B cell (primary cell): Measurements from ENCODE around the gene IL4R. TPM values are rescaled to one million over a fixed set of nuclear protein-coding genes. Genes with fewer than 3 reads are reported as not detected.

Experiments used
- ATAC-seq: fragments of 200-7000 bp; cut with Tn5 transposase; one replicate; pipeline ENCODE4 v1.10.0; 2021; ENCODE audit warnings: low read depth, mild to moderate bottlenecking, moderate number of reproducible peaks, moderate library complexity
- CTCF ChIA-PET: fragments of 350-600 bp; sonication (Branson Sonifier 250); formaldehyde crosslinking; loops from one replicate; lab custom pipeline; 2021; ENCODE audit warnings: antibody characterized with exemption, inconsistent platforms; lab: Charles Lee
- POLR2A ChIA-PET: fragments of 350-600 bp; sonication (Branson Sonifier 250); formaldehyde crosslinking; loops from one replicate; lab custom pipeline; 2021; ENCODE audit warnings: antibody characterized with exemption; lab: Charles Lee
- DNase-seq: peaks from one replicate; pipeline ENCODE4 v3.0.0; 2013
- H2AFZ ChIP-seq: 2 replicates; pipeline ENCODE4 v1.6.1; 2012; ENCODE audit warnings: mild to moderate bottlenecking, low read depth, low read length; ENCODE audit not compliant: insufficient read depth, poor library complexity, severe bottlenecking
- H3K27ac ChIP-seq, 2 donors: 1 replicate in 1 of 2; 2 replicates in 1 of 2; pipeline ENCODE4 v1.5.1; 2012 to 2013; ENCODE audit warnings: low read length in 2 of 2, mild to moderate bottlenecking in 2 of 2, moderate library complexity in 1 of 2
- H3K27me3 ChIP-seq, 4 experiments: fragments of 200-600 bp in 1 of 4; sonication (generic) in 1 of 4; replicated peaks in 1 of 4; 1 replicate in 2 of 4; 2 replicates in 2 of 4; pipeline versions ENCODE4 v1.6.1 to v1.7.0; 2013 to 2016; ENCODE audit warnings: low read length in 3 of 4, mild to moderate bottlenecking in 2 of 4, mixed read lengths in 1 of 4, moderate library complexity in 1 of 4; ENCODE audit not compliant: insufficient read depth in 4 of 4, control insufficient read depth in 3 of 4; ENCODE audit errors: control extremely low read depth in 1 of 4
- H3K36me3 ChIP-seq, 2 experiments: replicated peaks in 1 of 2; 1 replicate in 1 of 2; 2 replicates in 1 of 2; pipeline versions ENCODE4 v1.6.1 to v1.7.1; 2013; ENCODE audit warnings: low read length in 1 of 2; ENCODE audit not compliant: insufficient read depth in 2 of 2, control insufficient read depth in 1 of 2; ENCODE audit errors: control extremely low read depth in 1 of 2, extremely low read depth in 1 of 2
- H3K4me1 ChIP-seq, 2 donors: fragments of 200-600 bp in 1 of 2; sonication (generic) in 1 of 2; 1 replicate in 1 of 2; 2 replicates in 1 of 2; pipeline versions ENCODE4 v1.5.1 to v1.6.1; 2013 to 2017; ENCODE audit warnings: low read length in 2 of 2; ENCODE audit not compliant: control insufficient read depth in 2 of 2, insufficient read depth in 2 of 2
- H3K4me2 ChIP-seq: replicated peaks from 2 replicates; pipeline ENCODE3; 2012; ENCODE audit warnings: mild to moderate bottlenecking, low read depth, low read length; ENCODE audit not compliant: poor library complexity, severe bottlenecking
- H3K4me3 ChIP-seq, 5 experiments: fragments of 200-600 bp in 1 of 5; sonication (generic) in 1 of 5; 1 replicate in 3 of 5; 2 replicates in 2 of 5; pipeline versions ENCODE4 v1.5.1 to v1.7.0; 2011 to 2016; ENCODE audit warnings: low read length in 4 of 5, mild to moderate bottlenecking in 4 of 5, low read depth in 2 of 5, control low read depth in 1 of 5, moderate library complexity in 1 of 5; ENCODE audit not compliant: insufficient read depth in 1 of 5; ENCODE audit errors: control extremely low read depth in 1 of 5, extremely low read depth in 1 of 5
- H3K79me2 ChIP-seq: fragments of 200-600 bp; sonication (generic); one replicate; pipeline ENCODE4 v1.6.0; 2016; ENCODE audit warnings: low read length; ENCODE audit not compliant: control insufficient read depth, insufficient read depth
- H3K9ac ChIP-seq: fragments of 200-600 bp; sonication (generic); 2 replicates; pipeline ENCODE4 v1.6.1; 2017; ENCODE audit warnings: mild to moderate bottlenecking, low read length, moderate library complexity
- H3K9me3 ChIP-seq, 3 donors: one replicate each; pipeline versions ENCODE4 v1.6.1 to v1.7.1; 2013; ENCODE audit warnings: low read length in 2 of 3; ENCODE audit not compliant: control insufficient read depth in 2 of 3, insufficient read depth in 1 of 3; ENCODE audit errors: control extremely low read depth in 1 of 3
- H4K20me1 ChIP-seq: 2 replicates; pipeline ENCODE4 v1.6.0; 2012; ENCODE audit warnings: mild to moderate bottlenecking, low read length; ENCODE audit not compliant: insufficient read depth, control insufficient read depth, poor library complexity, severe bottlenecking
- H3K27ac Mint-ChIP-seq: one replicate; pipeline ENCODE4 v1.8.0; 2021; ENCODE audit warnings: mixed read lengths
- H3K27me3 Mint-ChIP-seq: one replicate; pipeline ENCODE4 v1.8.0; 2021; ENCODE audit warnings: mixed read lengths
- H3K4me1 Mint-ChIP-seq: one replicate; pipeline ENCODE4 v1.8.0; 2021; ENCODE audit warnings: mixed read lengths
- H3K4me3 Mint-ChIP-seq: one replicate; pipeline ENCODE4 v1.8.0; 2021; ENCODE audit warnings: mixed read lengths
- H3K9me3 Mint-ChIP-seq: one replicate; pipeline ENCODE4 v1.8.0; 2022; ENCODE audit warnings: mixed read lengths; ENCODE audit not compliant: insufficient read depth
- EZH2 ChIP-seq: IDR thresholded peaks from 2 replicates; pipeline ENCODE4 v1.6.1; 2012; ENCODE audit warnings: borderline replicate concordance, low read depth, mild to moderate bottlenecking, moderate library complexity, low read length; ENCODE audit not compliant: insufficient read depth, poor library complexity, severe bottlenecking
- WGBS: methylation state at CpG from one replicate; pipeline ENCODE4 v1.1.5; 2013; ENCODE audit warnings: missing lambda C conversion rate; ENCODE audit not compliant: insufficient coverage; 5-methylcytosine and 5-hydroxymethylcytosine counted together
- intact Hi-C: fragments of 100-400 bp; cut with micrococcal nuclease; formaldehyde crosslinking; loops from one replicate; pipeline ENCODE4 v1.10.0; 2022
- polyA plus RNA-seq: library from polyadenylated mRNA; depleted of rRNA; stranded (reverse); fragments of >200 nt; gene quantifications from 2 replicates; pipeline ENCODE4 v1.2.3, GENCODE V29; 2012
- total RNA-seq, 2 donors: library from RNA; stranded (reverse); fragments of 120-200 nt in 1 of 2; gene quantifications; 1 replicate in 1 of 2; 2 replicates in 1 of 2; pipeline versions ENCODE4 v1.2.3 to v1.2.4, GENCODE V29; 2013 to 2022
- TF ChIP-seq, protein P1 (sequence below): fragments of 200-600 bp; IDR thresholded peaks from one replicate; pipeline ENCODE4 v1.8.0; 2022; ENCODE audit warnings: antibody characterized with exemption, mild to moderate bottlenecking

IL4R gene
- total and polyA plus RNA-seq, 2 donors (not counting 1 experiment from before 2014, with no cell fraction given) = 311 to 966 TPM

DNA sequence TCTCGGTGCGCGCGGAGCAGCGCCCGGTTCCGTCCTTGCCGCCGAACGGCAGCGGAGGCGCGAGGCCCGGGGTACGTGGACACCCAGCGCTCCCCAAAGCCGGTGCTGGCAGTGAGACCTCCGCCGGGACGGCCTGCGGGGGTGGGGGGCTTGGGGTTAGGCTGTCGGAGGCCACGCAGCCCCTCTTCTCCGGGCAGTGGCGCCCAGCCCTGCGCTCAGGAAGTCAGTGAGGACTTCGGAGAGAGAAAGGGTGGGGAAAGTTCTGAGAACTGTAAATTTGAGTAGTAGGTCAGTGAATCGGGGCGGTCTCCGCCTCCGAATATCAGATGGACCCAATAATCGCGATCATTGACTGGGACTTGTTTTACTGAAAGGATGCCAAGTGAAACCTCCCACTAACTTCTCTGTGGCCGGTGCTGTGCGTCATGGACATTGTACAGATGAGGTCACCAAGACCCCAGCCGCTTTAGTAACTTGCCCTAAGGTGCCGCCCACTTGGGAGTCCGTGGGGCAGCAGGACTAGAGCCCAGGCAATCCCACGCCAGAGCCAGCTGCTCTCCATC is 468 bp downstream of the IL4R start:
- Mint-ChIP-seq H3K27me3 (no peaks in the 10 kb centered on the region), H3K4me1 (peaks cover 76% of the 10 kb centered on the region), H3K4me3 (peak overlapping the region; percentile 98), H3K9me3 (no peaks in the 10 kb centered on the region), H3K27ac (peak overlapping the region; percentile 97)
- Histone ChIP-seq H3K79me2 (peaks cover 69% of the 10 kb centered on the region), H3K27me3 (no peaks in the 10 kb centered on the region), H3K4me1 (peaks cover 47 to 60% of the 10 kb centered on the region in 2 donors), H3K27ac (peak overlapping the region; percentile 90 to 97), H3K36me3 (peaks cover 0 to 28% of the 10 kb centered on the region in 2 experiments), H3K9ac (peak overlapping the region; percentile 98), H3K4me3 (peak overlapping the region; percentile 83 to 98 (median 93)), H3K9me3 (no peaks in the 10 kb centered on the region), H4K20me1 (peaks cover 50% of the 10 kb centered on the region), H2AFZ (peak overlapping the region; percentile 73), H3K4me2 (peak overlapping the region; percentile 88)
- intact Hi-C loops = loop anchor here (10.0 kb wide), 1 partner anchor 91 kb away; the partner anchor contains the start of gene IL21R
- TF ChIP-seq, protein P1, sequence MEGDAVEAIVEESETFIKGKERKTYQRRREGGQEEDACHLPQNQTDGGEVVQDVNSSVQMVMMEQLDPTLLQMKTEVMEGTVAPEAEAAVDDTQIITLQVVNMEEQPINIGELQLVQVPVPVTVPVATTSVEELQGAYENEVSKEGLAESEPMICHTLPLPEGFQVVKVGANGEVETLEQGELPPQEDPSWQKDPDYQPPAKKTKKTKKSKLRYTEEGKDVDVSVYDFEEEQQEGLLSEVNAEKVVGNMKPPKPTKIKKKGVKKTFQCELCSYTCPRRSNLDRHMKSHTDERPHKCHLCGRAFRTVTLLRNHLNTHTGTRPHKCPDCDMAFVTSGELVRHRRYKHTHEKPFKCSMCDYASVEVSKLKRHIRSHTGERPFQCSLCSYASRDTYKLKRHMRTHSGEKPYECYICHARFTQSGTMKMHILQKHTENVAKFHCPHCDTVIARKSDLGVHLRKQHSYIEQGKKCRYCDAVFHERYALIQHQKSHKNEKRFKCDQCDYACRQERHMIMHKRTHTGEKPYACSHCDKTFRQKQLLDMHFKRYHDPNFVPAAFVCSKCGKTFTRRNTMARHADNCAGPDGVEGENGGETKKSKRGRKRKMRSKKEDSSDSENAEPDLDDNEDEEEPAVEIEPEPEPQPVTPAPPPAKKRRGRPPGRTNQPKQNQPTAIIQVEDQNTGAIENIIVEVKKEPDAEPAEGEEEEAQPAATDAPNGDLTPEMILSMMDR = no peak
- no peak for TF ChIP-seq EZH2
- DNase-seq = peak; percentile 64
- ChIA-PET CTCF (interaction anchor here (0.8 to 13.3 kb wide), 2 partner anchors 70 to 79 kb away, joined by 3 to 172 read pairs; no protein-coding TSS in a partner anchor), POLR2A (interaction anchor here (0.9 kb wide), 1 partner anchor 16 kb away, joined by 3 read pairs; no protein-coding TSS in a partner anchor)
- peak; percentile 22 for ATAC-seq
- WGBS = 1% methylated on average over 37 of the region's 39 CpGs

GRCh38 chr16:27314986-27315332 is 1.2 kb downstream of the IL4R start:
- H3K27ac ChIP-seq = peak overlapping the region; percentile 90 to 97
- Mint-ChIP-seq H3K27ac (peak overlapping the region; percentile 97), H3K27me3 (no peaks in the 10 kb centered on the region), H3K9me3 (no peaks in the 10 kb centered on the region), H3K4me3 (peak overlapping the region; percentile 98), H3K4me1 (peaks cover 79% of the 10 kb centered on the region)
- peaks cover 76% of the 10 kb centered on the region for H3K79me2 ChIP-seq
- no peak for TF ChIP-seq EZH2
- TF ChIP-seq, protein P1 = no peak
- ChIA-PET POLR2A (interaction anchor here (0.9 to 1.8 kb wide), 7 partner anchors 16 to 86 kb away, joined by 3 to 5 read pairs (median 4); partner anchors contain the start of gene NSMCE1), CTCF (interaction anchor here (0.8 to 13.3 kb wide), 5 partner anchors 11 to 80 kb away, joined by 3 to 172 read pairs (median 4); no protein-coding TSS in a partner anchor)
- peaks cover 0 to 34% of the 10 kb centered on the region in 2 experiments for H3K36me3 ChIP-seq
- 49% methylated on average over 2 of the region's 2 CpGs for WGBS
- H3K4me3 ChIP-seq = peak overlapping the region; percentile 83 to 98 (median 93)
- H3K4me2 ChIP-seq = peak overlapping the region; percentile 88
- H2AFZ ChIP-seq = no peak overlapping the region
- H3K9ac ChIP-seq = peak overlapping the region; percentile 98
- peaks cover 48 to 67% of the 10 kb centered on the region in 2 donors for H3K4me1 ChIP-seq
- H3K27me3 ChIP-seq = no peaks in the 10 kb centered on the region
- H3K9me3 ChIP-seq = no peaks in the 10 kb centered on the region
- ATAC-seq (no peak), DNase-seq (no peak)
- H4K20me1 ChIP-seq = peaks cover 57% of the 10 kb centered on the region
- intact Hi-C loops = loop anchor here (1.0 to 10.0 kb wide), 2 partner anchors 80 to 90 kb away; partner anchors contain the start of gene IL21R
